Measurements from ENCODE around the gene FKBP11. TPM values are rescaled to one million over a fixed set of nuclear protein-coding genes. Genes with fewer than 3 reads are reported as not detected.

The FKBP11 gene
- total RNA-seq, 2 donors from 2014 or later, result 30.1 to 30.7 TPM

DNA sequence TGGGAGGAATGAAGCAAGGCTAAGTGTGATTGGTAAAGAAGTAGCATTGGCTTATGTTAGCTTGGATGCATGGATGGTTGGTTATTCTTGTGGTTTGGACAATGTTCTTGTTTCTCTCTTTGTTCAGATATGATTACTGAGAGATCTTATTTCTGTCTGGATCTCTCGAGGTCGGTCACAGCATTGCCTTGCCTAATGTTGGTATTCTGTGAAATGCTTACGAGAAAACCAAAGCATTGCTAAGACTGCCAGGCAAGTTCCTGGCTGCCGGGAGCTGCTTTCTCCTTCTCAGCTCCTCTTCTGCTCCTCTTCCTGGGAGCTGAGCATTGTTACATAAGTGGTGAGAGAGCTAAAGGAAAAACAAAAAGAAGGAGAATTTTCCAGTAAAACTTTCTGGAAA is 52.2 kb downstream of the FKBP11 start:
- H3K27ac ChIP-seq (ENCODE audit: low read depth, low read length), result no peak overlapping the region
- H3K4me1 ChIP-seq (ENCODE audit: control insufficient read depth, insufficient read depth, low read length), result no peaks in the 10 kb centered on the region
- no peaks in the 10 kb centered on the region for H3K4me1 Mint-ChIP-seq
- H3K9me3 Mint-ChIP-seq, result no peaks in the 10 kb centered on the region
- H3K9ac ChIP-seq (ENCODE audit: extremely low read depth, low read length, poor library complexity, severe bottlenecking), result no peak overlapping the region
- H3K27ac Mint-ChIP-seq, result no peak overlapping the region
- H3K4me3 ChIP-seq (ENCODE audit: low read length), result no peak overlapping the region
- H3K4me3 Mint-ChIP-seq, result no peak overlapping the region
- DNase-seq, result no peak
- no peaks in the 10 kb centered on the region for H3K36me3 Mint-ChIP-seq (ENCODE audit: low read depth)
- 87 to 95% methylated on average over 2 to 4 of the region's 4 CpGs for WGBS, 2 experiments (ENCODE audit: insufficient coverage in 1 of 2, insufficient read length in 1 of 2)
- peaks cover 3% of the 10 kb centered on the region for H3K27me3 Mint-ChIP-seq (ENCODE audit: insufficient read depth)
- H3K27me3 ChIP-seq (ENCODE audit: control insufficient read depth, insufficient read depth, low read length, poor library complexity, severe bottlenecking), result no peaks in the 10 kb centered on the region
- no peaks in the 10 kb centered on the region for H3K9me3 ChIP-seq (ENCODE audit: control insufficient read depth, low read length)
- TF ChIP-seq, protein P1, sequence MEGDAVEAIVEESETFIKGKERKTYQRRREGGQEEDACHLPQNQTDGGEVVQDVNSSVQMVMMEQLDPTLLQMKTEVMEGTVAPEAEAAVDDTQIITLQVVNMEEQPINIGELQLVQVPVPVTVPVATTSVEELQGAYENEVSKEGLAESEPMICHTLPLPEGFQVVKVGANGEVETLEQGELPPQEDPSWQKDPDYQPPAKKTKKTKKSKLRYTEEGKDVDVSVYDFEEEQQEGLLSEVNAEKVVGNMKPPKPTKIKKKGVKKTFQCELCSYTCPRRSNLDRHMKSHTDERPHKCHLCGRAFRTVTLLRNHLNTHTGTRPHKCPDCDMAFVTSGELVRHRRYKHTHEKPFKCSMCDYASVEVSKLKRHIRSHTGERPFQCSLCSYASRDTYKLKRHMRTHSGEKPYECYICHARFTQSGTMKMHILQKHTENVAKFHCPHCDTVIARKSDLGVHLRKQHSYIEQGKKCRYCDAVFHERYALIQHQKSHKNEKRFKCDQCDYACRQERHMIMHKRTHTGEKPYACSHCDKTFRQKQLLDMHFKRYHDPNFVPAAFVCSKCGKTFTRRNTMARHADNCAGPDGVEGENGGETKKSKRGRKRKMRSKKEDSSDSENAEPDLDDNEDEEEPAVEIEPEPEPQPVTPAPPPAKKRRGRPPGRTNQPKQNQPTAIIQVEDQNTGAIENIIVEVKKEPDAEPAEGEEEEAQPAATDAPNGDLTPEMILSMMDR (conservative IDR thresholded peaks at IDR 0.05), result no peak
- H3K36me3 ChIP-seq (ENCODE audit: control insufficient read depth, insufficient read depth, low read length), result no peaks in the 10 kb centered on the region

Other genes with a start within 250 kb of the FKBP11 start
- 10 to 100 TPM; 39.6 to 41.5 TPM for gene KANSL2, start 243.3 kb downstream of the FKBP11 start, total RNA-seq
- gene CCNT1, start 208.8 kb downstream of the FKBP11 start, total RNA-seq, result 10 to 100 TPM; 43.0 to 54.0 TPM
- 10 to 100 TPM; 52.8 to 58.6 TPM for gene ADCY6, start 136.4 kb downstream of the FKBP11 start, total RNA-seq
- 10 to 100 TPM; 40.6 to 59.9 TPM for gene CACNB3, start 107.0 kb downstream of the FKBP11 start, total RNA-seq
- 100 to 1,000 TPM in 1 of 2 donors, 10 to 100 TPM in 1; 98.5 to 108 TPM for gene DDX23, start 73.3 kb downstream of the FKBP11 start, total RNA-seq
- 10 to 100 TPM; 10.7 to 18.9 TPM for gene RND1, start 59.6 kb downstream of the FKBP11 start, total RNA-seq
- gene ARF3, start 32.0 kb upstream of the FKBP11 start, total RNA-seq, result 100 to 1,000 TPM; 237 to 288 TPM
- gene WNT10B, start 46.2 kb upstream of the FKBP11 start, total RNA-seq, result under 1 TPM; 0.20 to 0.29 TPM
- not detected for gene WNT1, start 52.8 kb upstream of the FKBP11 start, total RNA-seq
- gene DDN, start 73.9 kb upstream of the FKBP11 start, total RNA-seq, result under 1 TPM; 0.31 to 0.33 TPM
- 10 to 100 TPM; 27.6 to 38.1 TPM for gene PRKAG1, start 93.3 kb upstream of the FKBP11 start, total RNA-seq
- 100 to 1,000 TPM; 118 to 123 TPM for gene KMT2D, start 135.3 kb upstream of the FKBP11 start, total RNA-seq
- gene RHEBL1, start 144.5 kb upstream of the FKBP11 start, total RNA-seq, result 1 to 10 TPM; 2.5 to 3.2 TPM
- gene DHH, start 169.3 kb upstream of the FKBP11 start, total RNA-seq, result under 1 TPM; 0.15 to 0.51 TPM
- gene LMBR1L, start 185.4 kb upstream of the FKBP11 start, total RNA-seq, result 10 to 100 TPM; 89.5 to 98.6 TPM
- 1,000 to 10,000 TPM; 1,474 to 1,587 TPM for gene TUBA1B, start 205.9 kb upstream of the FKBP11 start, total RNA-seq